RWPE1 (cell line): ENCODE results near the gene HOXB8.

ENCODE experiments used
- CTCF ChIA-PET: fragments of 350-600 bp; sonication (Branson Sonifier 250); formaldehyde crosslinking; extraction: SDS; loops from one replicate; lab custom pipeline; 2021; lab: Yijun Ruan, JAX
- POLR2A ChIA-PET: fragments of 400-600 bp; formaldehyde crosslinking; extraction: SDS; loops from one replicate; lab custom pipeline; 2020; ENCODE audit warnings: antibody characterized with exemption; ENCODE audit not compliant: low non-redundant PET; lab: Yijun Ruan, JAX
- DNase-seq: peaks from one replicate; pipeline ENCODE4 v3.0.0; 2012; ENCODE audit warnings: low spot score
- H3K27ac ChIP-seq: fragments of 450-650 bp; 2 replicates; pipeline ENCODE4 v1.5.1; 2017
- CTCF ChIP-seq: fragments of 450-650 bp; conservative IDR thresholded peaks from 2 replicates; pipeline ENCODE4 v1.5.1; 2017; ENCODE audit warnings: low read depth, mild to moderate bottlenecking

HOXB8 gene

GRCh38 chr17:48567646-48568354 lies 47.3 kb downstream of the HOXB8 start:
- no peak for DNase-seq
- CTCF ChIA-PET = interaction anchor here (0.6 to 0.7 kb wide), 2 partner anchors 49 to 854 kb away, joined by 3 read pairs; no protein-coding TSS in a partner anchor
- TF ChIP-seq CTCF = no peak
- POLR2A ChIA-PET = no interaction called here
- H3K27ac ChIP-seq = no peak overlapping the region

- H3K27ac ChIP-seq = no peak overlapping the region
- ChIA-PET CTCF (interaction anchor here (0.6 to 0.7 kb wide), 2 partner anchors 49 to 855 kb away, joined by 3 read pairs; no protein-coding TSS in a partner anchor), POLR2A (no interaction called here)
- no peak for DNase-seq
- TF ChIP-seq CTCF = no peak
Observed at GRCh38 chr17:48567209-48567608, 47.9 kb downstream of the HOXB8 start.

GRCh38 chr17:48566717-48567116 lies 48.4 kb downstream of the HOXB8 start:
- POLR2A ChIA-PET = no interaction called here
- TF ChIP-seq CTCF = no peak

GRCh38 chr17:48565925-48566710 lies 49.0 kb downstream of the HOXB8 start:
- no peak for TF ChIP-seq CTCF
- POLR2A ChIA-PET = no interaction called here
- no peak overlapping the region for H3K27ac ChIP-seq
- CTCF ChIA-PET = interaction anchor here (0.7 kb wide), 1 partner anchor 249 kb away, joined by 3 read pairs; no protein-coding TSS in a partner anchor
- DNase-seq = no peak

More at GRCh38 chr17:48566717-48567116, 48.4 kb downstream of the HOXB8 start:
- H3K27ac ChIP-seq = no peak overlapping the region
- no peak for DNase-seq
- CTCF ChIA-PET = no interaction called here

- CTCF ChIA-PET = no interaction called here
Observed at GRCh38 chr17:48565022-48565554, 50.0 kb downstream of the HOXB8 start.

More at GRCh38 chr17:48565022-48565554, 50.0 kb downstream of the HOXB8 start:
- no peak overlapping the region for H3K27ac ChIP-seq
- POLR2A ChIA-PET = no interaction called here
- no peak for TF ChIP-seq CTCF
- DNase-seq = no peak
